Lower leg skin (tissue), 3 donors: ENCODE data around the gene NIPSNAP2.
"Not testable (repeated sequence)": the region's sequence is repeated elsewhere in the genome, so short reads cannot be mapped to it uniquely, and the experiment has no call there.

Experiments used
- POLR2A ChIP-seq, 2 donors: fragments of 450-650 bp; IDR thresholded peaks; one replicate each; pipeline ENCODE4 v1.6.1; 2016 to 2017; ENCODE audit warnings: antibody characterized with exemption in 2 of 2, mild to moderate bottlenecking in 1 of 2, moderate library complexity in 1 of 2
- TF ChIP-seq, protein P1 (sequence below), 3 donors: fragments of 450-650 bp; IDR thresholded peaks; one replicate each; pipeline ENCODE4 v1.5.1; 2016; ENCODE audit warnings: antibody characterized with exemption in 3 of 3, mild to moderate bottlenecking in 3 of 3, moderate library complexity in 2 of 3

GRCh38 chr7:56017015-56017414 lies 52.6 kb downstream of the NIPSNAP2 start:
- TF ChIP-seq, protein P1, sequence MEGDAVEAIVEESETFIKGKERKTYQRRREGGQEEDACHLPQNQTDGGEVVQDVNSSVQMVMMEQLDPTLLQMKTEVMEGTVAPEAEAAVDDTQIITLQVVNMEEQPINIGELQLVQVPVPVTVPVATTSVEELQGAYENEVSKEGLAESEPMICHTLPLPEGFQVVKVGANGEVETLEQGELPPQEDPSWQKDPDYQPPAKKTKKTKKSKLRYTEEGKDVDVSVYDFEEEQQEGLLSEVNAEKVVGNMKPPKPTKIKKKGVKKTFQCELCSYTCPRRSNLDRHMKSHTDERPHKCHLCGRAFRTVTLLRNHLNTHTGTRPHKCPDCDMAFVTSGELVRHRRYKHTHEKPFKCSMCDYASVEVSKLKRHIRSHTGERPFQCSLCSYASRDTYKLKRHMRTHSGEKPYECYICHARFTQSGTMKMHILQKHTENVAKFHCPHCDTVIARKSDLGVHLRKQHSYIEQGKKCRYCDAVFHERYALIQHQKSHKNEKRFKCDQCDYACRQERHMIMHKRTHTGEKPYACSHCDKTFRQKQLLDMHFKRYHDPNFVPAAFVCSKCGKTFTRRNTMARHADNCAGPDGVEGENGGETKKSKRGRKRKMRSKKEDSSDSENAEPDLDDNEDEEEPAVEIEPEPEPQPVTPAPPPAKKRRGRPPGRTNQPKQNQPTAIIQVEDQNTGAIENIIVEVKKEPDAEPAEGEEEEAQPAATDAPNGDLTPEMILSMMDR (IDR thresholded peaks at IDR 0.05): not testable (repeated sequence)
- not testable (repeated sequence) for TF ChIP-seq POLR2A (IDR thresholded peaks at IDR 0.05)
